HG03460 (cell line): ENCODE data around the gene GPR31.
A peak's percentile ranks its signal among the peaks of the same experiment; 100 is the strongest.

ENCODE experiments used
- ATAC-seq: cut with Tn5 transposase; IDR thresholded peaks from one replicate; pipeline ENCODE4 v1.9.1; 2021; ENCODE audit not compliant: unreplicated experiment

Gene GPR31

DNA sequence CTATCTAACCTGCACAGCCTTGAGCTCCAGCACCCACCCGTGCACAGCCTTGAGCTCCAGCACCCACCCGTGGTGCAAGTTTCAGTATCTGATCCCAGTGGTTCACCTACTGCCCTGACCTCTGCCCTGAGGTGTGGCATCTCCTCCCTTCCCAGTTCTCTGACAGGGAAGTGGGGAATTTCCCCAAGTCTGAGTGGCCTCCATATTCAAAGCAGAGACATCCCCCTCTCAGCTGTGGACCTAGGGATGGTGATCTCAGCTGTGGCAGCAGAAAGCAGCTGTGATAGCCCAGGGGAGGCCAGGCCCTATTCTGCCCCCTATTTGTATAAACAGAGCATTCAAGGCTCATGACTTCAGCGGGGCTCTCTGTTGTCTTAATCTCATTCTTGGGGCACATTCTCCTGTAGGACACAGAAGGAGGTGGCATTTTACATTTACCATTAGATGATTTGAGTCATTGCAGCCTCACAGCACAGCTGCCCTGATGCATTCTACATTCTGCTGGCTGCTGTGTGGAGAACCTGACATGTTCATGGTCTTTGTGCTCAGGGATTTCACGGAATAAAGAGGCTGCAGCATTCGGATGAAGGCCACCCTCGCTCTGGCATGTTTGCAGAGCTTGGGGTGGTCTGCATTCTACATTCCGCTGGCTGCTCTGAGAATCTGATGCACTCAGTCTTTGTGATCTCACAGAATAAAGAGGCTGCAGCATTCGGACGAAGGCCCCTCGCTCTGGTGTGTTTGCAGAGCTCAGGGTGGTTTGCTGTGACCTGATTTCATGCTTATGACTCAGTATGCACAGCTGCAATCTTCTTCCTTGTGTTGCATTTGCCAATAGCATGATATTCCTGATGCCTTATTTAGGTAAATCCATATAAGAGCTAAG, 16.9 kb downstream of the GPR31 start:
- peak; percentile 48 for ATAC-seq

DNA sequence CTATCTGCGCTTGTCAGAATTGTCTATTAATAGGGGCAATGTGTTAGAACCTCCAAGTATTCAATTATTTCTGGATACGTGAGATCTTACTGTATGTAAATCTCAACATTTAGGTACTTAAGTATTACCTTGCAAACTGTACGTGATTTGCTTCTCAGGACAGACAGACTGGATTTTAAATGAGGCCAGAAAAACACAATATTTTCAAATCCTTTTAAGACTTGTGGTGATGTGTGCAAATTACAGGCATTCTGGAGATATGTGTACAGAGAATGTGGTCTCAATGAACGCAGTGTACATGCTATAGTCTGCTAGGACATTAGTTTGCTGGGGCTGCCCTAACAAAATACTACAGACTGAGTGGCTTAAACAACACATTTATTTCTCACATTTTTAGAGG, 18.0 kb downstream of the GPR31 start:
- no peak for ATAC-seq

DNA sequence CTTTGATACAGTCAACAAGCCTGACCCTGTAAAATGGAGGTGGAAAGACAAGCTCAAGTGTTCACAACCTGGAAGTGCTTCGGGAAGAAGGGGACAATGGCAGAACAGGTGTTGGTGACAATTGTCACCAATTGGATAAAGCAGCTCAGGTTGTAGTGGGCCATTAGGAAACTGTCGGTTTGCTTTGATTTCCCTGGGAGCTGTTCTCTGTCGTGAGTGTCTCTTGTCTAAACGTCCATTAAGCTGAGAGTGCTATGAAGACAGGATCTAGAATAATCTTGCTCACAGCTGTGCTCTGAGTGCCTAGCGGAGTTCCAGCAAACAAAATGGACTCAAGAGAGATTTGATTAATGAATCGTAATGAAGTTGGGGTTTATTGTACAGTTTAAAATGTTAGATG, 19.9 kb downstream of the GPR31 start:
- no peak for ATAC-seq

DNA sequence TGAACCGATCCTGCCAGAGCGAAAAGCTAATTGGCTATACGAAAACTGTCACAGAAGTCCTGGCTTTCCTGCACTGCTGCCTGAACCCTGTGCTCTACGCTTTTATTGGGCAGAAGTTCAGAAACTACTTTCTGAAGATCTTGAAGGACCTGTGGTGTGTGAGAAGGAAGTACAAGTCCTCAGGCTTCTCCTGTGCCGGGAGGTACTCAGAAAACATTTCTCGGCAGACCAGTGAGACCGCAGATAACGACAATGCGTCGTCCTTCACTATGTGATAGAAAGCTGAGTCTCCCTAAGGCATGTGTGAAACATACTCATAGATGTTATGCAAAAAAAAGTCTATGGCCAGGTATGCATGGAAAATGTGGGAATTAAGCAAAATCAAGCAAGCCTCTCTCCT, 20.7 kb downstream of the GPR31 start:
- ATAC-seq, result no peak

DNA sequence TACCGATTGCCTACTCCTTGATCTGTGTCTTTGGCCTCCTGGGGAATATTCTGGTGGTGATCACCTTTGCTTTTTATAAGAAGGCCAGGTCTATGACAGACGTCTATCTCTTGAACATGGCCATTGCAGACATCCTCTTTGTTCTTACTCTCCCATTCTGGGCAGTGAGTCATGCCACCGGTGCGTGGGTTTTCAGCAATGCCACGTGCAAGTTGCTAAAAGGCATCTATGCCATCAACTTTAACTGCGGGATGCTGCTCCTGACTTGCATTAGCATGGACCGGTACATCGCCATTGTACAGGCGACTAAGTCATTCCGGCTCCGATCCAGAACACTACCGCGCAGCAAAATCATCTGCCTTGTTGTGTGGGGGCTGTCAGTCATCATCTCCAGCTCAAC, 21.4 kb downstream of the GPR31 start:
- ATAC-seq, result no peak

DNA sequence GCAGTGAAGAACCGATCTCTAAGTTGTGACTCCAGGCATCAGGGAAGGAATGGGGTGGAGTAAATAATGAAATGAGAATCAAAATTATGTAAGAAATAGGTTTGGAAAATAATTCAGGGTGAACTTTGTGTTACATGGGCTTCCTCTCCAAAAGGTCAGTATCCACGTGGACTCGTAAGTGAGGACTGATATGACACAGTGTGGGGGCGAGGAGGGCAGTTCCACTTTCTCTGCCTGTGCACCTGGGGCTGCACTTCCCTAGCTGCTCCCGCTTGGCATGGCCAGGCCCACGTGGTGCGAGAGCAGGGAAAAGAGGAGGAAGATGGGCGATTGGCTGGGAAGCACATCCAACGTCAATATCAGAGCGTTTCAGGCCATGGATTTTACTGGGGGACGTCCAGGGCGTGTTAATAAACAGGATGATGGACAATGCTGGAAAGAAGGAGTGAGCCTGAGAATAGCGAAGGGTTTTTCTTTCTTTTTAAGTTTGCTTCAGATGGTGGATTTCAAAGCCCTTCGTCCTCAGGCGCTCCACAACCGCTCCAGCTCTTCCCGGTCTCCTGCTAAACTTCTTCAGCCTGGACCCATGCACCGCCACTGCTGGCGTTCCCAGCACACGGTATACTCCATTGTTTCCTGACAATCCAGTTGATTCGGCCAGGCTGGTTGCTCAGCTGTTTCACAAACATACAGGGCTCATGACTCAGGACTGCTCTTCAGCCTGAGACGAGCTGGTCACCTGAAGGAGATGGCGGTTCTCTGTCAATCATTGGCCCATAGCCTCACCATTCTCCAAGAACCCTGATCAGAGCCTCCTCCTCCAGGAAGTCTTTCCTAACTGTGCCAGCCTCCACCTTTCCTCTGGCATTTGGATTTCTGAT, 23.1 kb downstream of the GPR31 start:
- no peak for ATAC-seq

DNA sequence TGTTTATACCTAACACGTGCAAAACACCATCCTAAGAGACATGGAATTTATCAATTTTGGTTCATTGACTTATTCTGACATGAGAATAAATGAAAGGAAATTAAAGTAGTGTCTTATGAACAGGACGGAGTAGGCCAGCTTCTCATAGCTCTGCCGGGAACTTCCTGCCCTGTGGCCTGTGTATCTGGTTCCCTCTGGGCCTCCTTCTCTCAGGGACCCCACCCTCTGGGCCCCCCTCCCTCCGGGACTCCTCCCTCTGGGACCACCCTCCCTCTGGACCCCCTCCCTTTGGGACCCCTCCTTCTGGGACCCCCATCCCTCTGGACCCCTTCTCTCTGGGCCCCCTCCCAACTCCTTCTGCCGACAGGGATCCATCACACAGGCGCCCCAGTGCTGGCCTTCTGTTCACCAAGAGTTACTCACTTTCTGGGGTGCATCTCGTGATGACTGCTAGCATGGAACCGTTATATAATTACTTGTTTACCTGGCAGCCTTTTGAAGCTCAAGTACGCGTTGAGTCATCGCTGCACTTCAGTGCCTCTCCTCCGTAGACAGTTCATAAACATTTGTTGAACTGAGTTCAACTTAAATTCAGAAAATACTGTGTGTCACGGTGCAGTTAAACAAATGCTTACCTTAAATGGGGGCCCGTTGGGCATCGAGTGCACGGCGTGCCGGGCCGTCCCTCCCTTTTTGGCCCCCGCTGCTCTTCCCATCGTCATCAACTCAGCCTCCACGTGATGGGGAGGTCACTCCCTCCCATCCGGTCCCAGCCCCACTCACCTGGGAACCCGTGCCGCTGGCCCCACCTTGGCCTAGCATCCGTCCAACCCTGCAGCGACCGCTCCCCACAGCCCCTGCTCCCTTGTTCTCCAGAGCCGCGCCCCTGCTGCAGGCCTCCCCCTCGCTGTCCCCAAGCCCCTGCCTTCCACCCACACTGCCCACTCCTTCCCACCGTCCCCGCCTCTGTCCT, 26.8 kb downstream of the GPR31 start:
- no peak for ATAC-seq

DNA sequence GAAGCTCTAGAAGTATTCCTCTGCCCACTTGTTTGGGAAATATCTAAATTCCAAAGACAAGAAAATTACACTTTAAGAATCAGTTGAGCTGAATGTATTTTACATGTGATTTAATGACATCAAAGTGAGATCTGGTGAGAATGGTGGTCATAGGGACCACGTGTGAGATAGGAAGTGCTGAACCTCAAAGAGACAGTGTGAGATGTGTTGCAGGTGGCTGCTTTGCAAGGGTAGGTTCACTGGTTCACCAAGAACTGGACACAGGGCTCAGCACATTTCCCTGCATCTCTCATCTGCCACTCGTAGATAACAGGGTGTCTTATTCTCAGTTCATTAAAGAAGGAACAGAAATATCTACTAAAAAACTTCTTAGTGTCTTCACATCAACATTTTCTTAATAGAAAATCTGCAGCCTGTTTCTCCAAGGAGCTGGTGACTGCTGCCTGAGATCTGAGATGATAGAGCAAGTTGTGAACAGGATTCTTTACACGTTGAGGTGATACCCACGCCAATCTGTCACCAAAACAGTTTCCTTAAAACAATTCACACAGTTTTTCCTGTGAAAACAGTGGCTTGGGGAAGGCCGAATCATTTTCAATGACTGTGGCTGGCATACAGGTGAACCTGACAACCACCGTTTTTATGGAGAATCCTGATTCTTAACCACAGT, 27.6 kb downstream of the GPR31 start:
- peak; percentile 50 for ATAC-seq

DNA sequence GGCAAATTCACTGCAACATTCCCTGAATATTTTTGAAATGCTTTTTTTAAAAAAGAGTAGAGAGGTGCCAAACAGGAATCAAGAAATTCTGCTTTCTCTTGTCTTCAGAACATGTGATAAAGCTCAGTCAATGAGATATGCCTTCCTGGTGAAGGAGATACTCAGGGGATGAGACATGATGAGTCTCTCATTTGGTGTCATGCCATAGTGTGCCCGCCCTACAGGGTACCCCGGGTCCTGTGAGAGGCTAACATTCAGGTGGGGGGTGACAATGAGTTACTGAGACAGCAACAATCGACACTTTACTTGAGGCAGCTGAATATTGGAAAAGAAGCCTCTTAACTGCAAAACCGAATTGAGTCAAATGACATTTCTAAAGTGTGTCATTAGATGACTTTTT, 28.2 kb downstream of the GPR31 start:
- no peak for ATAC-seq

DNA sequence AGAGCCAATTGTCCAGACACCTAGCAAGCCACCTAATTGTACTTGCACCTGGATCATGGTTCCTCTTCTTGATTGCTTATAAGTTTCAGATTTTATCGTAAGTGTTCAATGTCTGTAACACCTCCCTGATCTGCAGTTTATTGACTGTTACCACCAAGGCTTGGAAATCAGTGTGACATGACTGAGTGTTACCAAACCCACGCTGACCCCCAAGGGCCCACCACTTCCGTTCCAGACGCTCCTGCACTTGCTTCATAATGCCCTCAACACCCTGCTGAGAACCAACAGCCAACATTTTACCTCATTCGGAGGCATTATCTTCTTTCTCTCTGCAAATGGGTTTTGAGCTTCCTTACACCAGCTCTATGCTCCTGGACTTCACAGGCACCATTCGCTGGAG, 28.6 kb downstream of the GPR31 start:
- no peak for ATAC-seq

DNA sequence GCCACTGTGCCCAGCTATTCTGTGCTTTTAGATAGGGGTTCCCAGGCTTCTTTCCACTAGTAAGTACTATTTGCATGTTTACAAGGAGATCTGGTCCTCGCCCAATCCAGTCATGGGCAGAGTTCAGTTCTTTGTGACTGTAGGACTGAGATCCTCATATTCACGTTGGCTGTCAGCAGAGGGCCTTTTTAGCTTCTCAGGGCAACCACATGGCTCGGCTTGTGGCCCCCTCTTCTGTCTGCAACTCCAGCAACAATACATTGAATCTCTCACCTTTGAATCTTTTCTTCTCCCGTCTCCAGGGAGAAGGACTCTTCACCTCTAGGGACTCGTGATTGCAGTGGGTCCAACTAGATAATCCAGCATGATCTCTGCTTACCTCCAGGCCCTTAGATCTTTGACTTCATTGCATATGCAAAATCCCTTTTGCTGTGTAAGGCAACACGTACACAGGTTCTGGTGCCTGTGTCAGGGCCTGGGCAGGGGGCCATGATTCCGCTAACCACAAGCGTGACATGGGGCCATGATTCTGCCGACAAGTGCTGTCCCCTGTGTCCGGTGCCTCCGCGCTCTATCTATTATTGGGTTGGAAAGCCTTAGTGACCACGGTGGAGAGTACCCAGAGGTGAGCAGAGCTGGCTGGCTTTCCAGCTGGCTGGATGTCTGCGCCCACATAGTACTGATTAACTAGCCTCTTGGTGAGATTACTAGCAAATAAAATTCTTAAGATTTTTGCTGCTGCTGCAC, 29.8 kb downstream of the GPR31 start:
- ATAC-seq, result peak; percentile 51

DNA sequence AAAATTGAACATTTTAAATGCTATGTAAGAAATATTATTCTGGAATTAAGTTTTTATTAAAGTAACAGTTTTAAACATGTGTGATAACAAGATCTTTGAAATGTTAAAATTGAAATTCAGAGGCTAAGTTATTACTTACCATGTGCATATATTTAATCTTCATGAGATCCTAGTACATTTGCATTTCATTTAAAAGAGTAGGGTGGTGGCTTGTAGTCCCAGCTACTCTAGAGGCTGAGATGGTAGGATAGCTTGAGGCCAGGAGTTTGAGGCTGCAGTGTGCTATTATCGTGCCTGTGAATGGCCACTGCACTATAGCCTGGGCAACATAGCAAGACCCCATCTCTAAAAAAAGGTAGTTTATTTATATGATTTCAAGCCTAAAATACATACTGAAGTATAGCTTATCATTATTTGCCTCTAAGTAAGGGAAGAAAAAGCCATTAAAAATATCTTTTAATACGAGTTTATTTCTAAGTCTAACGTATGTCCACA, 31.9 kb downstream of the GPR31 start:
- ATAC-seq, result no peak

DNA sequence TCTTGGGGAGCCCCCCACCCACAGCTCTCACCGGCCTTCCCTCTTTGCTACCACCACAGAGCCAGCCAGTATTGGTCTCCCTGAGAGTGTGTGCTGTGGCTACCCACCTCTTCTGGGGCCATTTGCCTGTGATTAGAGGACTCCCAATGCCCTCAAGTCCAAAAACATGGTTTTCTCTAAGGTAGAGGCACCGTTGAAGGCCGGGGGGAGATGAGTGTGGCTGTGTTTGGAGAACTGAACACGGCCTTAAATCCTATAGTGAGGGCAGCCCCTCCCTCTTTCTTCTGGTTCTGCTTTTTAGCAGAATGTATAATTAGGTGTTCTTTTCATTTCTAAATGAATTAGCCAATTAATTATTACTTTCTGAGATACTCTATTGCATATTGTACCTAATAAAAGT, 32.4 kb downstream of the GPR31 start:
- ATAC-seq, result no peak

DNA sequence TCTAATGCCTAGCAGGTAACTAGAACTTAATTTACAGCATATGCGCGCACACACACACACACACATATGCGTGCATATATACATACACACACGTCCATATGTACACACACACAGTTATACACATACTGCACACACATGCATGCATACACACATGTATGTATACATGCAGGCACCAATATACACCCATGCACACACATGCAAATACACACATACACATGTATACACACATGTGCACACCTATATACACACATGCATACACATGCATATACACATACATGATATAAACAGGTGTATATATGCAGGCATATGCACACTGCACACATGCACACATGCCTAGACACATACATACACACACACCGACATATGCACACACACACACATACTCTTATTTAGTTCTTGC, 33.0 kb downstream of the GPR31 start:
- ATAC-seq, result no peak

DNA sequence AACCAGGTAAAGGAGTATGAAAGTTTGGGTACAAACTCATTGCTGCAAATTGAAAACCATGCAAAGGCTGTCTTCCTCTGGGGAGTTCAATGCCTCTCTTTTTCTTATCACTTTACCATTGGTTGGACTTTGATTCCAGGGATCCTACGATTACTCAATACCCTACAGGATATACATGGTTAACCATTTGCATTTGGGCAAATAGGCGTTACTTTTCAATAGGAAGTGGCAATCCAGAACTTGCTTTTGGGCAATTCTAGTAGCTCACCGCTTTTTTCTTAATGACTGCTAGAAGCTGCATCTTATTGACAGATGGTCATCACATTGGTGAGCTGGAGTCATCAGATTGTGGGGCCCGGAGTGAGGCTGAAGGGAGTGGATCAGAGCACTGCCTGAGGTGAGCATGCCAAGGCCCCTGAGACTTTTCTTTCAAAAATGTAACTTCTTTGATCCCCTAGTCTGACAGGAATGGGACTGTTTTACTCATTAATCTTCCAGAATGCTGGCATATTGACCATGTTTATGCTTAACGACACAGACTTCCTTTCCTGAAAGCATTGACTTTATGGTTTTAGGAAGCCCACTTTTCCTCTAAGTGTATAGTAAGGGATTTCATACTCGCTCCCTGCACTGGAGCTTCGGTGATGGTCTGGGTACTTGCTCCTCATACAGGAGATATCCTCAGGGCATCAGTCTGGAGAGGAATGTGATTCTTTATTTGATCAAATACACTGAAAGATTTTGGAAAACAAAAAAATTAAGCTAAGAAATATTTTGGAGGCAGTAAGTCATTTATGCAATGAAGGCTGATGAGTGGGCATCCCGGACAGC, 34.7 kb downstream of the GPR31 start, which contains the start of gene CCR6:
Gene CCR6 (plus strand): TSS at position 270 of the 831 bp plus-strand sequence. CDS start 13,039 bp downstream, outside the sequence.
- ATAC-seq, result peak; percentile 23

DNA sequence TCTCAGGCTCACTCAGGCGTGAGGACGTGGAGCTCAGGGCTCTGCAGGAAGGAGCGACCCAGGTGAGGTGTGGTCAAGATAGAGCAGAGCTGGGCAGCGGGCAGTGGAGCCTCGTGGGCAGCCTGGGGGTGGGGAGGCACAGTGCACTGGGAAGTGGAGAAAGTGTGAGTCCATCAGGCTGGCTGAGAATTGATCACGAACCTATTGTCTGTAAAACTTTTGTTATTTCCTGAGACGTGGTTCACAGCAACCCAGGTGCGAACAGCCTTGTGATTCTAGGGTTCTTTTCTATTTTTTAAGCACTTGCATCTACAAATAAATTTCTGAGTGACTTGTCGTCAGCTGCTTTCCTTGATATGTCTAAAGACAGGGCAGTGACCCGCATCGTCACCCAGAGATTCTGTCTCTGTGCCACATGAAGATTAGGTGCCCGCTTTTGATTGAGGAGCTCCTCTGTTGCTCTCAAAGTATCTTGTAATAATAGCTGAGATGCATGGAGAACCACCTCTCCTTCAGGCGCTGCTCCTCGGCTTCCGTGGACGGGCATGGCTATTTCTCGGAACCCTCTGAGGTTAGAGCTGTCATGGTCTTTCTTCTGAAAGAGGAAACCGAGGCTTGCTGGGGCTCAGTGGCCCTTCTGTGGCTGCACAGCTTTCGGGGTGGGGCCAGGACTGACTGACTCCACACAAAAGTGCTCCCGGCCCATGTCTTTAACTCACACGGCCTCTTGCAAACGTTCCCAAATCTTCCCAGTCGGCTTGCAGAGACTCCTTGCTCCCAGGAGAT, 35.5 kb downstream of the GPR31 start:
- peak; percentile 40 for ATAC-seq

DNA sequence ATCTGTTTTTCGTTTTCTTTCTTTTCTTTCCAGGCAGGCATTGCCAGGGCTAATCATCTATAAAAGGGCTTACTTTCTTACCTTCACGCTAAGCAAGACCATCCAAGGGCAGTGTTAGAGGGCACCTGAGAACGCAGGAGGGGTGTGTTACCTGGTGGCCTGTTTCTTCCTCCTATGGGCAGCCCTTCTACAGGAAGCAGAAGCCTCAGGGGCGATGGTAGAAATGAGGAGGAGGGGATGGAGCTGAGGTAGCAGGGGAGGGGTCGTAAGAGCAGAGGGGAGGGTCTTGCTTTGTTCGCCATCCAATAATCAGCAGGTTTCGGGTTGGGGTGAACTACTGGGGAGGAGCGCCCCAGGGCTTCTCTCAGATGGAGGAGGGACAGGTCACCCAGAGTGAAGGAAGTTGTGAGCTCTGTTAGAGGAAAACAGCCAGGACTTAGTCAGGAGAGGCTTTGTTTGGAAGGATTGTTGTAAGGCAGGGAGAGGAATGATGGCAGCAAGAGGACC, 36.4 kb downstream of the GPR31 start:
- no peak for ATAC-seq

DNA sequence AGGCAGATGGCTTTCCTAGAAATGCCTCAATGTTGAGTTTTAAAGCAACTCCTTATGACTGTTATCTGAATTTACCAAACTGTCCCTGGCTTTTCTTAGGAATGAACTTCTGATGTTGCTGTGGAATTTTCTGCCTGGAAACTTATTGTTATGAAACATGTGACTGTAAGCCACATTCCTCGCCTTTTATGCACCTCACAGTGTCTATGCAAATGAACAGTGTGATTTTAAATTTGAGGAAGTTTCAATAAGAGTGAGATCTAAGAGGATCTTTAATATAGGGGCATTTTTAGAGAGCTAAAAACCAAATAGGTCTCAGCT, 37.2 kb downstream of the GPR31 start:
- ATAC-seq, result no peak
